Measurements from ENCODE around the gene STAM2. TPM values are rescaled to one million over a fixed set of nuclear protein-coding genes. Genes with fewer than 3 reads are reported as not detected.
A peak's percentile ranks its signal among the peaks of the same experiment; 100 is the strongest.

STAM2 gene
- total and polyA plus RNA-seq, 2 donors (not counting 3 experiments of a cell fraction or from before 2014, with no cell fraction given): 10.1 to 27.5 TPM

GRCh38 chr2:152222975-152223637 is 47.5 kb upstream of the STAM2 start:
- no peaks in the 10 kb centered on the region for H4K20me1 ChIP-seq (replicated peaks; ENCODE audit: control insufficient read depth, extremely low read depth, insufficient read depth, low read length)
- no peak overlapping the region for H2AFZ ChIP-seq (ENCODE audit: low read depth, low read length)
- DNase-seq (ENCODE audit: low read depth, low spot score) (peak; percentile 81), FAIRE-seq (peak; percentile 76)
- H3K9ac ChIP-seq (replicated peaks; ENCODE audit: extremely low read depth, insufficient read depth, low read length): no peak overlapping the region
- BruUV-seq (replicated peaks): no TSS peak
- dilution Hi-C loops (cut with MboI; ENCODE audit: extremely low pct_ligation_motif_present, low sequenced_read_pairs): no loop called here
- ChIA-PET CTCF (no interaction called here), POLR2A (no interaction called here)
- peaks cover 13% of the 10 kb centered on the region for H3K4me1 ChIP-seq (ENCODE audit: control insufficient read depth, extremely low read depth, insufficient read depth, low read length)
- intact Hi-C loops (cut with micrococcal nuclease): no loop called here
- no peaks in the 10 kb centered on the region for H3K9me1 ChIP-seq (replicated peaks; ENCODE audit: control insufficient read depth, extremely low read depth, insufficient read depth, low read length)
- no peak for TF ChIP-seq POLR2AphosphoS5 (IDR thresholded peaks at IDR 0.05; ENCODE audit: insufficient read depth, low read depth, low read length)
- TF ChIP-seq FOS (IDR thresholded peaks at IDR 0.05; ENCODE audit: borderline replicate concordance, insufficient read depth, low read length): no peak
- TF ChIP-seq GATA2 (IDR thresholded peaks at IDR 0.05; ENCODE audit: insufficient read depth, insufficient read length, low read depth, low read length): no peak
- no peak for TF ChIP-seq CTCF (IDR thresholded peaks at IDR 0.05; ENCODE audit: extremely low read depth in 1 of 2, insufficient read depth in 1 of 2, low read depth in 1 of 2, low read length in 2 of 2)
- TF ChIP-seq EZH2 (IDR thresholded peaks at IDR 0.05; ENCODE audit: borderline replicate concordance, low read depth, low read length, severe bottlenecking): no peak
- TF ChIP-seq MYC (IDR thresholded peaks at IDR 0.05; ENCODE audit: low read depth, low read length): no peak
- no peak overlapping the region for H3K27ac ChIP-seq (ENCODE audit: insufficient read depth, low read depth, low read length)
- H3K27me3 ChIP-seq (ENCODE audit: control insufficient read depth in 2 of 2, insufficient read depth in 2 of 2, low read length in 2 of 2): no peaks in the 10 kb centered on the region
- peak overlapping the region; percentile 14 for H3K4me2 ChIP-seq (ENCODE audit: insufficient read depth, low read length)
- no peaks in the 10 kb centered on the region for H3K9me3 ChIP-seq (replicated peaks; ENCODE audit: control insufficient read depth, insufficient read depth, low read length)
- H3K4me3 ChIP-seq (replicated peaks in 1 of 3; ENCODE audit: insufficient read depth in 1 of 3, low read depth in 1 of 3, low read length in 3 of 3): no peak overlapping the region
- no peaks in the 10 kb centered on the region for H3K36me3 ChIP-seq (ENCODE audit: control insufficient read depth in 2 of 2, extremely low read depth in 1 of 2, insufficient read depth in 2 of 2, low read length in 2 of 2)
- no peaks in the 10 kb centered on the region for H3K79me2 ChIP-seq (ENCODE audit: control insufficient read depth, insufficient read depth, low read length)

Measured in endothelial cell of umbilical vein (primary cell).